GM12878 (cell line): Measurements from ENCODE around the gene NTF3. TPM values are rescaled to one million over a fixed set of nuclear protein-coding genes. Genes with fewer than 3 reads are reported as not detected.

Experiments
- ATAC-seq: fragments of 200-7000 bp; cut with Tn5 transposase; 3 replicates; pipeline ENCODE4 v1.9.1; 2020; ENCODE audit warnings: mild to moderate bottlenecking, moderate library complexity
- BruUV-seq: library from RNA; stranded (reverse); fragments of 400-500 nt; replicated peaks from 2 replicates; lab custom pipeline; 2021; lab: Mats Ljungman, UMichigan
- CTCF ChIA-PET: fragments of 300-600 bp; sonication (Branson Sonifier 250); formaldehyde crosslinking; extraction: SDS; loops from one replicate; lab custom pipeline; 2021; ENCODE audit warnings: inconsistent platforms; lab: Yijun Ruan, JAX
- POLR2A ChIA-PET: fragments of 350-600 bp; formaldehyde crosslinking; extraction: SDS; loops from one replicate; lab custom pipeline; 2021; ENCODE audit warnings: inconsistent platforms; lab: Charles Lee
- RAD21 ChIA-PET: fragments of 300-600 bp; sonication (Branson Sonifier 250); formaldehyde crosslinking; loops from one replicate; lab custom pipeline; 2023; ENCODE audit warnings: antibody characterized with exemption; ENCODE audit not compliant: unreplicated experiment; lab: Charles Lee
- SMC1A ChIA-PET: fragments of 300-600 bp; sonication (Branson Sonifier 250); formaldehyde crosslinking; loops from one replicate; lab custom pipeline; 2023; ENCODE audit not compliant: unreplicated experiment, uncharacterized antibody; lab: Charles Lee
- DNase-seq: peaks from one replicate; pipeline ENCODE4 v3.0.0-alpha.2; 2011; ENCODE audit warnings: low read depth, low spot score
- FAIRE-seq: peaks from 3 replicates; lab custom pipeline; 2011; peaks lifted over from hg19 to GRCh38; lab: Jason Lieb, UNC
- H2AFZ ChIP-seq: 2 replicates; pipeline ENCODE4 v1.6.0; 2011; ENCODE audit warnings: low read depth, low read length, control low read depth; ENCODE audit not compliant: control insufficient read depth
- H3K27ac ChIP-seq: 2 replicates; pipeline ENCODE4 v1.5.1; 2011; ENCODE audit warnings: control low read depth; ENCODE audit not compliant: control insufficient read depth, insufficient read depth
- H3K27me3 ChIP-seq, 2 experiments: replicated peaks in 1 of 2; 2 replicates each; pipeline versions ENCODE4 v1.6.0 to v1.6.1; 2011; ENCODE audit warnings: low read length in 1 of 2; ENCODE audit not compliant: control insufficient read depth in 2 of 2, insufficient read depth in 2 of 2
- H3K36me3 ChIP-seq, 2 experiments: 2 replicates each; pipeline ENCODE4 v1.5.1; 2011; ENCODE audit warnings: low read length in 1 of 2; ENCODE audit not compliant: control insufficient read depth in 2 of 2, insufficient read depth in 2 of 2
- H3K4me1 ChIP-seq: 2 replicates; pipeline ENCODE4 v1.6.1; 2011; ENCODE audit warnings: mild to moderate bottlenecking, low read length, moderate library complexity, mixed read lengths; ENCODE audit not compliant: control insufficient read depth, insufficient read depth
- H3K4me2 ChIP-seq: 2 replicates; pipeline ENCODE4 v1.6.0; 2011; ENCODE audit warnings: control low read depth; ENCODE audit not compliant: control insufficient read depth, insufficient read depth
- H3K4me3 ChIP-seq: fragments of 200-600 bp; sonication (generic); 2 replicates; pipeline ENCODE4 v1.5.1; 2016
- H3K79me2 ChIP-seq: 2 replicates; pipeline ENCODE4 v1.6.0; 2011; ENCODE audit warnings: low read length; ENCODE audit not compliant: control insufficient read depth, insufficient read depth
- H3K9ac ChIP-seq: 2 replicates; pipeline ENCODE4 v1.8.0; 2011; ENCODE audit warnings: low read length, control low read depth, mixed read lengths; ENCODE audit not compliant: control insufficient read depth, insufficient read depth
- H3K9me3 ChIP-seq: replicated peaks from 3 replicates; pipeline ENCODE4 v1.5.1; 2011; ENCODE audit warnings: mild to moderate bottlenecking, low read length; ENCODE audit not compliant: control insufficient read depth, insufficient read depth
- H4K20me1 ChIP-seq: 2 replicates; pipeline ENCODE4 v1.6.0; 2011; ENCODE audit not compliant: control insufficient read depth, insufficient read depth
- BCL3 ChIP-seq: IDR thresholded peaks from 2 replicates; pipeline ENCODE4 v1.6.1; 2011; ENCODE audit warnings: borderline replicate concordance, low read depth, mild to moderate bottlenecking, moderate library complexity, low read length; ENCODE audit not compliant: insufficient read depth, poor library complexity, severe bottlenecking
- CBFB ChIP-seq: IDR thresholded peaks from 2 replicates; pipeline ENCODE4 v1.6.1; 2016; ENCODE audit warnings: antibody characterized with exemption, low read depth
- CBX5 ChIP-seq: sonication (generic); IDR thresholded peaks from 2 replicates; pipeline ENCODE4 v1.6.1; 2016; ENCODE audit warnings: low read depth, moderate library complexity, mild to moderate bottlenecking, inconsistent platforms
- FOXM1 ChIP-seq: IDR thresholded peaks from 2 replicates; pipeline ENCODE4 v1.6.1; 2012; ENCODE audit warnings: low read depth, mild to moderate bottlenecking, inconsistent platforms, low read length, moderate library complexity
- JUND ChIP-seq: IDR thresholded peaks from 2 replicates; pipeline ENCODE4 v1.6.1; 2012; ENCODE audit warnings: low read depth, mild to moderate bottlenecking, low read length, improper control_type of control experiment, moderate library complexity
- MYC ChIP-seq: IDR thresholded peaks from 2 replicates; pipeline ENCODE4 v1.6.1; 2011; ENCODE audit warnings: mild to moderate bottlenecking, low read length, moderate library complexity, inconsistent platforms; ENCODE audit not compliant: insufficient read depth, insufficient replicate concordance, insufficient read length, severe bottlenecking
- NR2C2 ChIP-seq: IDR thresholded peaks from 2 replicates; pipeline ENCODE4 v1.6.1; 2011; ENCODE audit warnings: borderline replicate concordance, low read depth; ENCODE audit not compliant: control insufficient read depth, insufficient read length
- POU2F2 ChIP-seq: IDR thresholded peaks from 3 replicates; pipeline ENCODE4 v1.6.1; 2011; ENCODE audit warnings: low read depth, mild to moderate bottlenecking, low read length, borderline replicate concordance
- RAD21 ChIP-seq: IDR thresholded peaks from 2 replicates; pipeline ENCODE4 v1.6.1; 2011; ENCODE audit warnings: mild to moderate bottlenecking, low read depth, low read length, moderate library complexity; ENCODE audit not compliant: insufficient read depth
- RCOR1 ChIP-seq: conservative IDR thresholded peaks from 2 replicates; pipeline ENCODE4 v1.6.1; 2012; ENCODE audit warnings: low read depth, low read length, improper control_type of control experiment
- SMAD5 ChIP-seq: IDR thresholded peaks from 2 replicates; pipeline ENCODE4 v1.6.1; 2016; ENCODE audit warnings: antibody characterized with exemption, low read depth
- SUZ12 ChIP-seq: fragments of 200-600 bp; sonication (generic); IDR thresholded peaks from one replicate; pipeline ENCODE4 v1.6.1; 2018; ENCODE audit warnings: antibody characterized with exemption, mild to moderate bottlenecking; ENCODE audit not compliant: unreplicated experiment
- TARDBP ChIP-seq: IDR thresholded peaks from 2 replicates; pipeline ENCODE4 v1.6.1; 2016; ENCODE audit warnings: borderline replicate concordance
- ZNF622 ChIP-seq: fragments of 450-650 bp; IDR thresholded peaks from 2 replicates; pipeline ENCODE4 v1.6.1; 2017; ENCODE audit warnings: mild to moderate bottlenecking, inconsistent platforms
- WGBS: methylation state at CpG from one replicate; pipeline ENCODE4 v1.1.6; 2016; ENCODE audit warnings: low lambda C conversion rate; ENCODE audit not compliant: insufficient replicate concordance, insufficient coverage; ENCODE audit errors: missing lambda C conversion rate; 5-methylcytosine and 5-hydroxymethylcytosine counted together
- in situ Hi-C: fragments of 300-500 bp; cut with MboI; formaldehyde crosslinking; loops from 9 replicates; pipeline ENCODE4 v1.14.3; 2018; ENCODE audit warnings: mixed read lengths
- intact Hi-C: fragments of 100-400 bp; cut with micrococcal nuclease; formaldehyde crosslinking; loops from one replicate; pipeline ENCODE4 v1.14.2; 2022; ENCODE audit not compliant: unreplicated experiment
- polyA plus RNA-seq, 11 experiments: library from polyadenylated mRNA; depleted of rRNA in 4 of 11; unstranded in 6 of 11; stranded (reverse) in 5 of 11; fragments of >200 nt; fragmentation: Nextera tagmentation in 4 of 11; fragmentation: Illumina TruSeq in 1 of 11; extraction: Ambion mirVana in 4 of 11; extraction: Trizol in 1 of 11; gene quantifications; 1 replicate in 1 of 11; 2 replicates in 10 of 11; pipeline versions ENCODE4 v1.2.1 to v1.2.3, GENCODE V29; 2011 to 2016; ENCODE audit warnings: inconsistent platforms in 2 of 11, missing spikeins in 2 of 11, low read depth in 1 of 11
- total RNA-seq, 4 experiments: library from RNA; depleted of rRNA in 3 of 4; stranded (reverse); fragments of >200 nt in 3 of 4; fragmentation: Illumina TruSeq in 1 of 4; extraction: Trizol in 1 of 4; gene quantifications; 2 replicates each; pipeline versions ENCODE4 v1.2.1 to v1.2.3, GENCODE V29; 2013 to 2021
- TF ChIP-seq, protein P1 (sequence below): fragments of 150-350 bp; IDR thresholded peaks from 2 replicates; pipeline ENCODE4 v1.6.1; 2014; ENCODE audit warnings: mild to moderate bottlenecking, low read depth, low read length

Gene NTF3
- total and polyA plus RNA-seq, 10 of the 15 experiments (the other 5 are each of a cell fraction or from before 2014, with no cell fraction given) = 0.07 TPM; not detected in 9

GRCh38 chr12:5499566-5500330 is 67.8 kb downstream of the NTF3 start:
- intact Hi-C loops = no loop called here
- no peak for DNase-seq
- no peak for FAIRE-seq
- H3K4me3 ChIP-seq = no peak overlapping the region
- no peak overlapping the region for H3K4me2 ChIP-seq
- H3K36me3 ChIP-seq = no peaks in the 10 kb centered on the region
- peaks cover 0 to 3% of the 10 kb centered on the region in 2 experiments; a peak in 3 of 4 replicates for H3K27me3 ChIP-seq
- RAD21 ChIA-PET = no interaction called here
- no peak for ATAC-seq
- in situ Hi-C loops = no loop called here
- SMC1A ChIA-PET = no interaction called here
- H3K9me3 ChIP-seq = no peaks in the 10 kb centered on the region
- POLR2A ChIA-PET = no interaction called here
- WGBS = 17% methylated on average over 9 of the region's 9 CpGs
- H3K9ac ChIP-seq = no peak overlapping the region
- CTCF ChIA-PET = no interaction called here
- H3K79me2 ChIP-seq = no peaks in the 10 kb centered on the region
- TF ChIP-seq RAD21 (no peak), SMAD5 (no peak)
- TF ChIP-seq, all 136 proteins: peak for 0
- no TSS peak for BruUV-seq
- Histone ChIP-seq H3K4me1 (no peaks in the 10 kb centered on the region), H2AFZ (no peak overlapping the region), H3K27ac (no peak overlapping the region), H4K20me1 (no peaks in the 10 kb centered on the region)

DNA sequence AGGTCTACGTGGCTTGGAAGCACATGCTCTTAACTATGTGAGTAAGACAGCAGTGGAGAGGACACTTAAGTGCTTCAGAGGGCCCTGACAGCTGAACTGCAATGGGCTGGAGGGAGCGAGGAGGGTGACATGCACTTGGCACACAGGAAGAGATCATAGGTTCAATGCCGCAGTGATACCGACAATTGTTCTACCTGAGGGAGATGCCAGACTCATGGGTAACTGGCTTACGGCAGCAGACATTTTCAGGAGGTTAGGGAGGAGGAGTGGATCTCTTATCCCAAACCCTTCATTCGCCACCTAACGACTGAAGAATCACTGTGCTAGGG is 68.4 kb downstream of the NTF3 start:
- no peaks in the 10 kb centered on the region for H3K4me1 ChIP-seq
- POLR2A ChIA-PET = no interaction called here
- H3K4me3 ChIP-seq = no peak overlapping the region
- RAD21 ChIA-PET = no interaction called here
- SMC1A ChIA-PET = no interaction called here
- CTCF ChIA-PET = no interaction called here
- in situ Hi-C loops = no loop called here
- no peak overlapping the region for H3K4me2 ChIP-seq
- peaks cover 0 to 3% of the 10 kb centered on the region in 2 experiments; a peak in 3 of 4 replicates for H3K27me3 ChIP-seq
- DNase-seq = no peak
- no peak overlapping the region for H2AFZ ChIP-seq
- no peaks in the 10 kb centered on the region for H3K9me3 ChIP-seq
- H3K36me3 ChIP-seq = no peaks in the 10 kb centered on the region
- intact Hi-C loops = no loop called here
- H3K27ac ChIP-seq = no peak overlapping the region
- BruUV-seq = no TSS peak
- no peaks in the 10 kb centered on the region for H3K79me2 ChIP-seq
- no peaks in the 10 kb centered on the region for H4K20me1 ChIP-seq
- no peak for ATAC-seq
- no peak for FAIRE-seq
- no peak overlapping the region for H3K9ac ChIP-seq
- WGBS = 33% methylated on average over 7 of the region's 7 CpGs
- no peak for TF ChIP-seq MYC
- no peak for TF ChIP-seq ZNF622
- no peak for TF ChIP-seq RCOR1
- no peak for TF ChIP-seq TARDBP
- no peak for TF ChIP-seq NR2C2
- TF ChIP-seq CBX5 = no peak
- TF ChIP-seq POU2F2 = no peak
- TF ChIP-seq BCL3 = no peak
- no peak for TF ChIP-seq FOXM1
- no peak for TF ChIP-seq JUND
- TF ChIP-seq, protein P1, sequence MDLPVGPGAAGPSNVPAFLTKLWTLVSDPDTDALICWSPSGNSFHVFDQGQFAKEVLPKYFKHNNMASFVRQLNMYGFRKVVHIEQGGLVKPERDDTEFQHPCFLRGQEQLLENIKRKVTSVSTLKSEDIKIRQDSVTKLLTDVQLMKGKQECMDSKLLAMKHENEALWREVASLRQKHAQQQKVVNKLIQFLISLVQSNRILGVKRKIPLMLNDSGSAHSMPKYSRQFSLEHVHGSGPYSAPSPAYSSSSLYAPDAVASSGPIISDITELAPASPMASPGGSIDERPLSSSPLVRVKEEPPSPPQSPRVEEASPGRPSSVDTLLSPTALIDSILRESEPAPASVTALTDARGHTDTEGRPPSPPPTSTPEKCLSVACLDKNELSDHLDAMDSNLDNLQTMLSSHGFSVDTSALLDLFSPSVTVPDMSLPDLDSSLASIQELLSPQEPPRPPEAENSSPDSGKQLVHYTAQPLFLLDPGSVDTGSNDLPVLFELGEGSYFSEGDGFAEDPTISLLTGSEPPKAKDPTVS = no peak
- no peak for TF ChIP-seq CBFB
- no peak for TF ChIP-seq SUZ12
